ENCODE results near the gene SORCS2.

The SORCS2 gene

DNA sequence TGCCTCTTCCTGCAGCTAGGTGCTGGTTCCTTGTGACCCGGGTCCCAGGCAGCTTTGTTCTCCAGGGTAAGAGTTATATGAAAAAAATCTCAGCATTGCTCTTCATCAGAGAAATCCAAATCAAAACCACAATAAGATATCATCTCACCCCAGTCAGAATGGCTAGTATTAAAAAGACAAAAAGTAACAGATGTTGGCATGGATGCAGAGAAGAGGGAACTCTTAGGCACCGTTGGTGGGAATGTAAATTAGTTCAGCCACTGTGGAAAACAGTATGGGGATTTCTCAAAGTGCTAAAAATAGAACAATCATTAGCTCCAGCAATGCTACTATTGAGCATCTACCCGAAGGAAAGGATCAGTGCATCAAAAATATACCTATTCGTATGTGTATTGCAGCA, 61.5 kb downstream of the SORCS2 start:
- Histone ChIP-seq H3K9me3 (no peaks in the 10 kb centered on the region; the same call in 1 of the 2 replicates), H3K27me3 (no peaks in the 10 kb centered on the region), H3K36me3 (no peaks in the 10 kb centered on the region), H3K4me3 (ENCODE audit: low read depth, low read length) (no peak overlapping the region), H3K4me1 (peaks cover 3% of the 10 kb centered on the region; the same call in 1 of the 2 replicates)
- no peak for DNase-seq
- no peak for TF ChIP-seq CTCF (IDR thresholded peaks at IDR 0.05; ENCODE audit: low read depth, low read length)

- H3K36me3 ChIP-seq = no peaks in the 10 kb centered on the region
- TF ChIP-seq CTCF (IDR thresholded peaks at IDR 0.05; ENCODE audit: low read depth, low read length) = no peak
- DNase-seq = peak; percentile 69
- H3K4me3 ChIP-seq (ENCODE audit: low read depth, low read length) = no peak overlapping the region
- H3K9me3 ChIP-seq = no peaks in the 10 kb centered on the region; the same call in 1 of the 2 replicates
- H3K27me3 ChIP-seq = no peaks in the 10 kb centered on the region
- H3K4me1 ChIP-seq = peaks cover 3% of the 10 kb centered on the region; the same call in 1 of the 2 replicates
Observed at GRCh38 chr4:7254736-7255487, 62.6 kb downstream of the SORCS2 start.

DNA sequence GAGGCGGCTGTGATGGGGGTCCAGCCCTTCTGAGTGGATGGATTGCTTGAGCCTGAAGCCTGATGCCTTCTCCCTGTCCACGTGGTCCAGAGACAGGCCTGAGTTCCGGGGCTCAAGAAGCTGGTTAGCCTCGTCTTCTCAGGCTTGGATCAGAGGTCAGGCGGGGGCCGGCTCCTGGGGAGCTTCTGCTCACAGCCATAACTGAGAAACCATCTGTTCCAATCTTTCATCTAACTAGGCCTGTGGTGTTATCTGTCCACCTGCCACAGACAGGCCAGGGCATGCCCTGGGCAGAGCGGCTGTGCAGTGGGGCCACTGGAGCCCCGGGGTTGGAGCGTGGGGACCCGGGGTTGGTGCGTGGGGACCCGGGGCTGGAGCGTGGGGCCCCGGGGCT, 63.1 kb downstream of the SORCS2 start:
- peaks cover 3% of the 10 kb centered on the region; the same call in 1 of the 2 replicates for H3K4me1 ChIP-seq
- H3K4me3 ChIP-seq (ENCODE audit: low read depth, low read length) = no peak overlapping the region

DNA sequence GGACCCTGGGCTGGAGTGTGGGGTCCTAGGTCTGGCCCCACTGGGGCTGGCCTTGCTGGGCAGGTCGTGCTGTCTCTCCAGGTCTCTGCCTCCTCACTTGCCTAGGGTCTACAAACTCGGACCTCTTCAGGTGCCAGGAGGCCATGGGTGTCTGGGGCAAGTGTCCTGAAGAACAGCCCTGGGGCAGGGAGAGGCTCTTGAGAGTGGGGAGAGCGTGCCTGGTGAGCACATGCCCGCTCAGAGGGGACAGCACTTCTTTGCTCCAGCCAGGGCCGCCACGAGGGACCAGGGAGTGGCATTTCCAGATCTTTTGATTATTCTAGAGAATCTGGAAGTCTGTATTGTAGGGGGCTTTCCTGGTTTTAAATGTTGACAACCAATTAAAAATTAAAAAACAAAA, 63.7 kb downstream of the SORCS2 start:
- H3K27me3 ChIP-seq = no peaks in the 10 kb centered on the region
- no peak for DNase-seq
- H3K4me3 ChIP-seq (ENCODE audit: low read depth, low read length) = no peak overlapping the region
- no peaks in the 10 kb centered on the region for H3K36me3 ChIP-seq
- no peaks in the 10 kb centered on the region; the same call in 1 of the 2 replicates for H3K9me3 ChIP-seq
- H3K4me1 ChIP-seq = peaks cover 4% of the 10 kb centered on the region
- TF ChIP-seq CTCF (IDR thresholded peaks at IDR 0.05; ENCODE audit: low read depth, low read length) = no peak

More for the DNA sequence above, 63.1 kb downstream of the SORCS2 start:
- no peak for TF ChIP-seq CTCF (IDR thresholded peaks at IDR 0.05; ENCODE audit: low read depth, low read length)
- no peaks in the 10 kb centered on the region for H3K27me3 ChIP-seq
- H3K9me3 ChIP-seq = no peaks in the 10 kb centered on the region; the same call in 1 of the 2 replicates
- H3K36me3 ChIP-seq = no peaks in the 10 kb centered on the region
- DNase-seq = no peak

DNA sequence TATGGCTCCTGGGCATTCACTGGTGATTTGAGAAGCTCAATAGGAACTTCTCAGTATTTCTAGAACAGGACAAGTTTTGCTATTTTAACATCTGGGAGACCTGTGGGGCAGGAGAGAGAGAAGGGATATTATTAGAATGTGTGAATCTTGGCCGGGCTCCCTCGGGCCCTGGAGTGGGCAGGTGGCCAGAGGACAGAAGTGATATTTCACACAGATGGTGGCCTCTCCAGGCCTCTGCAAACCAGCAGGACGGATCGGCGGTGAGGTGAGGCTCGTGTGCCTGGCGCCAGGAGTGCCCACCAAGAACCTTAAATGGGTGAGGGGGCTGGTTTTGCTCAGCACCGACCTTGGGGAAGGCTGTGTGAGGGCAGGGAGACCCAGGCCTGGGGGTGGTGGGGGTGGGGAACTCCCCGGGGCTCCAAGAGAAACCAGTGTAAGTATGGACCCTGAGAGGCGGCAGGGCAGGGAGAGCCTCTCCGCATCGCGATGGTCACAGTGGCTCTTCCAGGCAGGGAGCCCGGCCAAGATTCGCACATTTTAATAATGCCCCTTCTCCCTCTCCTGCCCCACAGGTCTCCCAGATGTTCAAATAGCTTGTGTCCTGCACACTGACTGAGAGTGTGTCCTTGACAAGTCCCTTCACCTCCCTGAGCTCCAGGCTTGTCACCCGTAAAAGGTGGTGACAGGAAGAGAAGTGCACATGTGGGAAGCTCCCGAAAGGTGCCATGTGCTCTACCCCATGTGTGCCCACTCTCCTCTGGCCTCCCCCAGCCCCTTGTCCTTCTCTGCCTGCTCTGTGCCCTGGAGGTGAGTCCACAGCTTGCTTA, 64.9 kb downstream of the SORCS2 start:
- H3K27me3 ChIP-seq = no peaks in the 10 kb centered on the region
- no peaks in the 10 kb centered on the region; the same call in 1 of the 2 replicates for H3K9me3 ChIP-seq
- DNase-seq = peak; percentile 43
- no peak for TF ChIP-seq CTCF (IDR thresholded peaks at IDR 0.05; ENCODE audit: low read depth, low read length)
- peaks cover 11% of the 10 kb centered on the region for H3K4me1 ChIP-seq
- no peaks in the 10 kb centered on the region for H3K36me3 ChIP-seq
- no peak overlapping the region for H3K4me3 ChIP-seq (ENCODE audit: low read depth, low read length)

Measured in BE2C (cell line).